D341Med (cell line): ENCODE results near the gene MYH9.

Experiments
- DNase-seq: peaks from one replicate; pipeline ENCODE4 v3.0.0; 2012; ENCODE audit warnings: low spot score

The MYH9 gene

DNA sequence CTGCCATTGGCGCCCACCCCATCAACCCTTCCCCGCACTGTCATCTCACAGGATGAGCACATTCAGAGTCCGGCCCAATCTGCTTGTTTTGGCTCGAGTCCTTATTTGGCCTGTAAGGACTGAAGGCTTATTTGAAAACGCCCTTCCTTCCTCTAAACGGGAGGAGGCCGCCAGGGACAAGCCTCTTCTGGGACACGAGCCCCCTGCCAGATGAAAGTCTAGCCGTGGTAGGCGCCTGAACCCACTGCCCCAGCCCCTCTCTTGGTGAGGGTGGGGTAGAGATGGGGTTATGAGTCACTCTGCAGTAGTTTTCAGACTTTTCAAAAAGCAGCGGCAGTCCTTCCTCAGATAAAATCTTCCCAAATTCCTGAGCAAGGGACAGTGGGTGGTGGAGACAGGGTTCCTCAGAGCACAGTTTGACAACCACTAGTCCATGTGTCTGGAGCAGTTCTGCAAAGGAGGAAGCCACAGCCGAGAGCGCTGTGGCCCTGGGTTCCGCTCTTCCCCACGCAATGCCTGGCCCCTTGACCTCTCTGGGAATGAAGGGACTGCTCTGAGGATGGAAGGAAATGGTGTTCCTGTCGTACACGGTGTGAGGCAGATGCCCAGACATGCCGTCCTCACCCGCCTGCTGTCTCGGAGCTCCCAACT lies 57.0 kb downstream of the MYH9 start:
- DNase-seq = no peak

DNA sequence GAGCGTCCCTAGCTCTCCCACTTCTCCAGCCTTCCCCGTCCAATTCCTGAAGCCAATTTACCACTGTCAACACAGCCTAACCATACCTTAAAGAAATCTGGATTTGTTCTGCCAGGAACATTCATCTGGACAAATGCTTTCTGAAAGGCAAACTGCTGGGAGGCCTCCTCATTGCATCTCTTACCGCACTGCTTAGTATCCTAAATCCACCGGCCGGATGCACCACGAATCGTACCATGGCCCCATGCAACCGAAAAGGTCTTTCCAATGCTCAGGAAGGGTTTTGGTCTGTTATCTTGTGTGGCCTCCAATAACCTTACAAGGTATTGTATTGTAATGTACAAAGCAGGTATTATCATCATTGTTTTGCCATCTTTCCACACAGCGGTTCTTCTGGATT lies 57.6 kb downstream of the MYH9 start:
- no peak for DNase-seq

GRCh38 chr22:36329254-36330078 lies 58.3 kb downstream of the MYH9 start:
- DNase-seq = no peak

GRCh38 chr22:36328635-36329253 lies 59.0 kb downstream of the MYH9 start:
- no peak for DNase-seq

- DNase-seq = no peak
Observed at GRCh38 chr22:36327922-36328551, 59.7 kb downstream of the MYH9 start.

- no peak for DNase-seq
Observed at GRCh38 chr22:36326178-36327161, 61.3 kb downstream of the MYH9 start.

- no peak for DNase-seq
Observed at GRCh38 chr22:36325154-36326031, 62.4 kb downstream of the MYH9 start.

DNA sequence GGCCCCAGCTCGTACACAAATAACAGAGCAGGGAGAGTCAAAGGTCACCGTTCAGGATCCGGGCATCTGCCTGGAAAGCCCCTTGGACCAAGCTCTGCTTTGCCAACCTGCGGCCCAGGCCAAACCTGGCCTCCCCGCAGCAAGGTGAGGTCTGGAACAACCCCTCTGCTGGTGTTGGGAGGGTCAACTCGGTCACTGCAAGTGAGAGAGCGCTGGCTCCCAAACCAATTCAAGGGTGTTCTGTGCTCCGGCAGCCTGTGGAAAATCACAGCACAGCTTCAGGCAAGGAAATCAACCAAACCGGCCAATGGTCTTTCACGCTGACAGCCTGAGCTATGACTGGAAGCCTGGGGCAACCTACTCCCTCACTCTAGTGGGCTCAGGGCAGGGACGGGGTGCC lies 63.4 kb downstream of the MYH9 start:
- DNase-seq = no peak

DNA sequence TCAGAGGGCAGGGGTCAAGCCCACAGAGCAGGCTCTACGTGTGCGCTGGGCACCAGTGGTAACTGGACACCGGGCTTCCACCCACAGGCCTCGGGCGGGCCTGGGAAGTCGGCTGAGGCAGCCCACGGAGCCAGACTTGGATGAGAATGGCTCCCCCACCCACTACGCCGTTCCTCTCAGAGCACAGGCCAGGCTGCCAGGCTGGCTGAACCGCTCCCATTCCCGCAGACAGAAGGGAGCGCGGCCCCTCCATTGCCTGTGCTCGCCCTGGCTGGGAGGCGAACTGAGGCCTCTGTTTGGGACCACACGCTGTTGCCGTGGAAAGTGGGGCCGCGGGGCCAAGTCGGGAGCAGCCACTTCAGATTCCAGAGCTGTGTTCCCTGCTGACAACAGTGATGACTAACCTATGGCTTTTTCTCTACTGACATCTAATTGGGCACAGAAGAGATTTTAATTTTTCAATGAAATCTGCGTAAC lies 63.9 kb downstream of the MYH9 start:
- DNase-seq = no peak

DNA sequence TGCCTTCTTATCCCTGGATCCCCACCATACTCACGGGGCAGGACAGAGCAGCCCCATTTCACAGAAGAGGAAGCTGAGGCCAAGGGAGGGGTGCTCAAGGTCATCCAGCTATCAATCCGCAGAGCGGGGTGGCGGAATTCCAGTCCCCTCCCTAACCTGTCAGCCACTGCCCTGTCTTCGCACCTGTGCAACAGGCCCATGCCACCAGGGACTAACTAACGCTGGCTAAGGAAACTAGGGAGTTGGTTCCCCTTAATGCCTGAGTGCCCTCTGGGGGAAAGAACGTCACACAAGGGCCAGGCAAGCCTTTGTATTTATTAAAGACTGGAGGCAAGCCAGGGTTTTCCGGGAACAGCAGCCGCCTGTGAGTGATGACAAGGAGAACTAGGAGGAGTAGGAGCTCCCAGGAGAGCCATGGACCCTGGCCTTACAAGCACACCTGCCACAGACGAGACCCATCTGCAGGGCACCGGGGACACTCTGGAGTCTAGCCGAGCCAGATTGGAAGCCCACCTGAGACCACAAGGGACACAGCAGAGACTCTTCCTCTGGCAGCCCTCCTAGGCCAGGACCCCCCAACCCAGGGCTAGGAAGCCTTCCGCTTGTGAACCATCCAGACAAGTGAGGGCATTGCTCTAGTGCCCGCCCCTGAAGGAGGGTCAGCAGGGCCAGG lies 64.4 kb downstream of the MYH9 start:
- no peak for DNase-seq

GRCh38 chr22:36322602-36322915 lies 65.2 kb downstream of the MYH9 start:
- DNase-seq = no peak

DNA sequence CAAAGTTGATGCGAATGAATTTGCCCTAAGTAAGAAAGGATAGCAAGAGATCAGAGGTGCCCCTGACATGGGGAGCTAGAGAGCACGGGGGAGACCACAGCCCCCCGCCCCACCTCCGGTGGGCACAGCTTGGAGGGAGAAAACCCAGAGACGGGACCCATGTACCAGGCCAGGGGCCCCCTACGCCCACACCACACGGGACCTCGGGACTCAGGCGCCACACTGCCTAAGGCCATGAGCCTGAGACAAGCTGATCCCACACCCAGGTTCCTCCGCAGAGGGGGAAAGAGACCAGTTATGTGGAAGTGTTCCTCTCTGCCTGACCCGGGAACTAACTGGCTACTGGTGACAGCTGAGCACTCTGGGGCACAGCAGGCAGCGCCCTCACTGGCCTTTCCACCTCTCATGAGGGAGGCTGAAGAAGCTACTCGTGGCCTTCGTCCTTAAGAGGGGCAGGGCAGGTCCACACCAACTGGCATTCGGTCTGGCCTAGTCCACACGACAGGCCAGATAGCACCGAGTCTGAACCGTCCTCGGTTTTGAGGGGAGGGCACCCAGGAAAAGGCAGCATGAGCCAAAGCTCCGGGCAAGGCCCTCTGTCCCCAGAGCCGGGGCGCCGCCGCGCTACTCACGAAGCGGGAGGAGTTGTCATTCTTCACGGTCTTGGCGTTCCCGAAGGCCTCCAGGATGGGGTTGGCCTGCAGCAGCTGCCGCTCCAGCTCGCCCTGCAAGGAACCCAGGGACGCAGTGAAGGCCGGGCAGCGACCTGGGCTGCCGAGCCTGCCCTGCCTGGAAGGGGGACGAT lies 65.8 kb downstream of the MYH9 start:
- DNase-seq = no peak

DNA sequence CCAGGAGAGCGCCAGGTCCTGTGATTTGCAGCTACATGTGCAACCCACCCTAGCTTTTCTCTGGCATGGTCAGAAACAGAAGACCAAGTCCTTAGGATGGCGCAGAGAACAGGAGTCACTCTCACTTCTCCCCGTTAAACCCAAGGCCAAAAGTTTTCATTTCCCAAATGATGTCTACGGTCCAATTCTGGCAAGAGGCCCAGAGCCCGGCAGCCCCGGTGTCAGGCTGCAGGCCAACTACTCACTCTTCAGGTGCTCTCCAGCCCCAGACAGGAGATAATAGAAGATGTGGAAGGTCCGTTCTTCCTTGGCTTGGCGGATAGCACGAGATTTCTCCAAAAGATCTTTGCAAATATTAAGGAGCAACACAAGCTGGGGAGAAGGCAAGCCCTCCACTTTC lies 67.2 kb downstream of the MYH9 start:
- DNase-seq = no peak

DNA sequence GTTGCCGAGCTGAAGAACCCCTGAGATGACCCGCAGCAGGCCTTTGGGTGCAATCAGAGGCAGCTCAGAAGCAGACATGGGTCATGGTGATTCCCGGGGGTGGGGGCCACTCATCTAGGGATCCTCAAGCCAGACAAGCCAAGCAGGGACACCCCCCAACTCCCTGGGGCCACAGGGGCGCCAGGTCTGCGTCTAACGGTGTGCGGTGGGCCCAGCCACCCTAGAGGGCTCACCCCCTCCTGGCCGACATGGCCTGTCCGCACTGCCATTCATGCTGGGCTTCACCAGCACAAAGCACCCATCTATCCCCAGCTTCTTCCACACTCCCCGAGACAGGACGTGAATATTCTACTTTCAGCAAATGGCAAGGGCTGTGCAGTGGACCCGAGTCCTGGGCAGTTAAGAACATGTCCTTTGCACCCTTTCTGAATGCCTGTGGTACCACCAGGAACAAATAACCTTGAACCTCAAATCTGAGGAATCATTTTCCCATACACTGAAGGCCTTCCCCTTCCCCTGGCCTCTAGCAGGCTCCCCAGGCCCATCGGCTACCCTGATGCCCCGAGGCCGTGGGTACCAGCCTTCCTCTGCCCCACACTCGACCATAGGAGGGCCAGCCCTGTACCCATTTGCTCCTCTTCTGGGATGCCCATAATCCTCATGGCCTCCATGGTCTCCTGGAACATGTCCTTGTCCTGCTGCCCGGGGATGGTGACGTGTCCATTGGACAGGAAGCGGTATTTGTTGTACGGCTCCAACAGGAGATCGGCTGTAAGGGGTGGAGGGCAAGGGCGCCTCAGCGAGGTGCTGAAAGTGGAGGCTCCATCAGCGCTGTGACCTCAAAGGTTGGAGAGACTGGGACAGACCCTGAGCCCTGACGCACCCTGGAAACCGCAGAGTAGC lies 67.9 kb downstream of the MYH9 start:
- DNase-seq = no peak

DNA sequence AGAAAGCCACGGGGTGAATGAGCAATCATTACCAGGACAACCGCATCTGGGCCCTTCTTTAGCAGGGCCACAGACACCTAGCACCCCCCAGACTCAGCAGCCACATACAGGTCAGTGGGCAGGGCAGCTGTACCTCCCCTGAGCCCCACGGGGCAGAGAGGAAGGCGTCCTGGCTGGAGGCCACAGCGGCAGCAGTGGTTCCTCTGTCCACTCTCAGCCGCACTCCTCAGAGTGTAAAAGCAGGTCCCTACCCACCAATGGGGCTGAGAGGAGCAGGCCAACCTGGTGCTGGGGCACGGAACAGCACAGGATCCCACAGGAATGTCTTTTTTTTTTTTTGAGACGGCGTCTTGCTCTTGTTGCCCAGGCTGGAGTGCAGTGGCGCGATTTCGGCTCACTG lies 69.3 kb downstream of the MYH9 start:
- no peak for DNase-seq

- no peak for DNase-seq
Observed at GRCh38 chr22:36317658-36318271, 70.0 kb downstream of the MYH9 start.

DNA sequence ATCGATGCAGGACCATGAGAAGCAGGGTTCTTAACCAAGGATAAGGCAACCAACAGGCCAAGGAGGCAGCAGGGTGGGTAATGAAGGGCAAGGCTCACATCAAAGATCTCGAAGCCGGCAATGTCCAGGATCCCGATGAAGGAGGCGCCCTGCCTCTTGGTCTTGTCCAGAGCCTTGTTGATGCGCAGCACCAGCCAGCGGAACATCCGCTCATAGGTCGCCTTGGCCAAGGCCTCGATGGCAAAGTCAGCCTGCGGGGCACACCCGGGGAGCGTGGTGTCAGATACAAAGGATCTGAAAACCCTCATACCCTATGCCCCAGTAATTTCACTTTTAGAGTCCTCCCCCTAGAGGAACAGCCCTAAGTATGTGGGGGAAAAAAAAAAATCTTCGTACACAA lies 71.3 kb downstream of the MYH9 start:
- no peak for DNase-seq

GRCh38 chr22:36315325-36315724 lies 72.4 kb downstream of the MYH9 start:
- no peak for DNase-seq
